HG03025 (cell line): ENCODE results near the gene SLC25A22.

Source experiments
- ATAC-seq: cut with Tn5 transposase; IDR thresholded peaks from one replicate; pipeline ENCODE4 v1.9.1; 2021; ENCODE audit warnings: mild to moderate bottlenecking, moderate library complexity; ENCODE audit not compliant: unreplicated experiment, low FRiP score

Gene SLC25A22

DNA sequence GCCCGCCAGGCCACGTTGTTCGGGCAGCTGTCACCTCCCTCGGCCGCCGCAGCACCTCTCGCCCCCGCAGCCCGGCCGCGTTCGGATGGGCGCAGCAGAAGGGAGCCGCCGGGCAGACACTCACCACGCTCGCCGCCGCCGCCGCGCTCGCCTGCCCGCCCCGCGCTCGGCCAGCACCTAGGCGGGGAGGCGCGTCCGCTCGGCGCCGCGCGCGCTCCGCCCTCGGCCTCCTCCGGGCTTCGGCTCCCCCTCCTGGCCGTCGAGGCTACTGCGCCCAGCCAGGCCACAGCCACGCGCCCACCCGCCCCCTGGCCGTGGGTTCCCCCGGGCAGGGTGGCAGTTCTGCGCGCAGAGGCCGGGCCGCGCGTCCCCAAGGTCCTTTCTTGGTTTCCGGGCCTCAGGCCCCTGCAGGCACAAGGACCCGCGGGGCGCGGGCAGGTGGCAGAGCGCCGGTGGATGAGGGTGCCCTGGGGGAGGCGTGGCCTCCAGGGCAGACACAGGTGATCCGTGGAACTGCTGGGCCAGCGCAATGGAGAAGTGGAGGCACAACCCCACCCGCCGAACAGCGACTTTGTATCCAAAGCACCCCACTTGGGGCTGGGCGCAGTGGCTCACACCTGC lies at the start of gene SLC25A22:
TSS of gene SLC25A22 (minus strand) at position 189 of the 621 bp plus-strand sequence. CDS start 3,275 bp downstream, outside the sequence.
- peak; percentile 40 for ATAC-seq

DNA sequence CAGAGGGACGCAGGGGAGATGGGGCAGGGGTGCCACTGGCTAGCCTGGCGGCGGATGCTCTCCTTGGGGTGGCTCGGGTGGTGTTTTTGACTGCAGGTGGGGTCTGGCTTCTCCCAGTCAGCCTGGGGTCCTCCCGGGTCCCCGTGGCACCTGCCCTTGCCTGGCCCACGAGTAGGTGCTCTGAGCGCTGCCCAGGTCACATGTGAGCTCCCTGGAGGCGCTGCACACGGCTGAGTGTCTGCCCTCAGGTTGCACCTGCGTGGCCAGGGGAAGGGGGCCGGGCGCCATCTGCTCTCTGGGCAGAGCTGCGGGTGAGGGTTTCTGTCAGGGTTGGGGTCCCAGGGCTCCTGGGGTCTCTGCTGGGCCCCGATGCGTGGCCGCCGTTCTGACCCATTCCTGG lies 49.8 kb upstream of the SLC25A22 start:
- no peak for ATAC-seq

GRCh38 chr11:846496-847098 lies 48.5 kb upstream of the SLC25A22 start:
- ATAC-seq = no peak

DNA sequence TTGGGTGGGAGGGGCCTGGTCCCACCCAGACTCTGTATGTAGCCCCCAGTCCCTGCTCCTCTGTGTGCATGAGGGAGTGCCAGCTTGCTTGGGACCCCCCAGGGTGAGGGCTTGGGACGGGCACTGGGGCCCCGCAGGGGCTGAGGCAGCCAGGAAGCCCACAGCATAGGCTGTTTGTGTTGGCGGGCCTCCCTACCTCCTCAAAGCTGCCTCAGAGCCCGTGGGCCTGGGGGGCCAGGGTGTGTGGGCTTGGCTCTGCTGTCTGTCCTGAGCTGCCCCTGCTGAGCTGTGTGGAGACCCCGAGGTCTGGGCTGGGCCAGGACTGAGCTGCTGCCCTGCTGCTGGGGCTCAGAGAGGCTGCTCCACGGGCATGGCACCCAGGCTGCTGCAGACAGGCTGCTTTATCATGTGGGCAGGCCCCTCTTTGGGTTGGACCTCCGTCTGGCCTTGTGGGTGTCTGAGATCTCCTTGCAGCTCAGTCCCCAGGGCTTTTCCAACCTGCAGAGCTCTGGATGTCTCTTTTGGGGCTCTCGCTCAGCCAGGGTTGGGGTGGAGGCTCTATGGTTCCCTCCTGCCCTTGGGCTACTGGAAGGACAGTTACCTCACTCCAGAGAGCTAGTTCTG lies 47.9 kb upstream of the SLC25A22 start:
- no peak for ATAC-seq

- no peak for ATAC-seq
Observed at GRCh38 chr11:844693-845644, 46.9 kb upstream of the SLC25A22 start.

GRCh38 chr11:843818-844692 lies 46.0 kb upstream of the SLC25A22 start:
- ATAC-seq = no peak

DNA sequence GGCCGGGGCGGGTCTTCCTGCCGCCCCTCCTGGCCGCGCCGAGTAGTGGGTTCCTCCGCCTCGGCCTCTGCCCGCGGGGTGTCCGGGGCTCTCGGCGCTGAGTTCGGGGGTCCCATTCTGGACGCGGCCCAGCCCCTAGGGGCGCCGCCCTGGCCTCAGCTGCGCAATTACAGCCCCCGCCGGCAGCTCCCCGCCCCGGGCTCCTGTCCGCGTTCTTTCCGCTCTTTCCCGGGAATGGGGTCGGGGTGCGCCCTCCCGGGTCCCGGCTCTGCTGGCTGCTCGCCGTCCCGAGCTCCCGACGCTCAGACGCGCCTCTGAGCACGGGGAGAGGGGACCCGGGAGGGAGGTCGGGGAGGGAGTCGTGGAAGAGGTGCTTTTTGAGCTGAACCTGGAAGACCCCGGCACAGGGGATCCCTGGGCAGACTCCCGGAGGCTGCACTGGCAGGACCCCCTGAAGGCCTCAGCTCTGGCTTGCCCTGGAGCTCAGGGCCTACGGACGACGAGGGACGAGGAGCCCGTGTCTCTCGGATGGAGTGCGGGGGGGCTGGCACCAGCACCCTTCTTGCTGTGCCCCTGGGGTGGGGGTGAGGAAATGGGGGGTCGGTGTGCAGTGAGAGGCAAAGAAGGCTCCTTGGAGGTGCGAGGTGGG lies 45.1 kb upstream of the SLC25A22 start:
- ATAC-seq = peak; percentile 2

- peak; percentile 52 for ATAC-seq
Observed at GRCh38 chr11:842370-843002, 44.4 kb upstream of the SLC25A22 start, which contains the start of the genes POLR2L and TSPAN4. TSS of gene POLR2L (minus strand) at chr11:842529. CDS start at chr11:842508, 21 bp downstream. TSS of gene TSPAN4 (plus strand) at chr11:842852. CDS start at chr11:850305, 7,453 bp downstream.

GRCh38 chr11:841981-842369 lies 43.9 kb upstream of the SLC25A22 start:
- peak; percentile 21 for ATAC-seq

DNA sequence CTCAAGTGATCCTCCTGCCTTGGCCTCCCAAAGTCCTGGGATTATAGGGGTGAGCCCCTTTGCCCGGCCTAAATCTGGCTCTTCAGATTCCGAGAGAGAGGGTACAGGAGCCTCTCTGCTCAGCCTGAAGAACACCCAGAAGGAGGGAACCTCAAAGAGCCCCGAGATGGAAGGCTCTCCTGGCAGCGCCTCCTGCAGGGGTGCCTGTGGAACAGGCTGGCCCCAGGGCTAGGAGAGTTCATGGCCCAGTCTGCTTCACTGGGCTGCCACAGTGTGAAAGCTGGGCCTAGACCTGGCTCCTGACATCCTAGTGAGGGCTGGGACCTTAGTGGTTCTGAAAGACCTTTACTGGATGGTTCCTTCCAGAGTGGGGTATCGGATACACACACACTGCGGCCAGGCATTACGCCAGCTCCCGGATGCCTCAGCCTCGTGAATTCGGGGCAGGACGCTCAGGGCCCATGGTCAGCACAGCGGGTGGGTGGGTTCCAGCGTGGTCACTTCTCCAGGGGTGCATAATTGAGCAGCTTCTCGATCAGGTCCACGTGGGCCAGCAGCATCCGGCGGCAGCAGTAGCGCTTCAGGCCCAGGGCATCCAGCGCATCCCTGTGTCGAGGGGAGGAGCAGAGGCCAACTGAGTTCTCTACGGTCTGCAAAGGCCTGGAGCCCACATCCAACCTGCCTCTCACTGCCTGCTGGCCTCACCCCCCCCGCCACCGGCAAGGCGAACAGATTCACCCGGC lies 42.0 kb upstream of the SLC25A22 start:
- ATAC-seq = no peak

DNA sequence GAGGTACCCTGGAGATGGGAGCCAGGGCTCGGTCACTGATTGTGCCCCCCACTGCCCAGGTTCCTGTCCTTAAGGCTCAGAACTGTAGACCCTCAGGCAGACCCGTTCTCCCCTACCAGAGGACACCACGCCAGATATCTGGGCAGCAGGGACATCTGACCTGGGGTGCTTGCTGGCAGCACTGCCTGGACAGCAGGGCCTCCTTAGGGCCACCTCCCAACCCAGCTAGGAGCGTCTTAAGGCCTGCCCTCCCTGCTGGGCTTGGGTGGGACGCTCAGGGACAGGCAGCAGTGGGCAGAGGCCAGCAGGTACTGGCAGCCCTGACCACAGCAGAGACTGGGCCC lies 41.2 kb upstream of the SLC25A22 start:
- no peak for ATAC-seq

DNA sequence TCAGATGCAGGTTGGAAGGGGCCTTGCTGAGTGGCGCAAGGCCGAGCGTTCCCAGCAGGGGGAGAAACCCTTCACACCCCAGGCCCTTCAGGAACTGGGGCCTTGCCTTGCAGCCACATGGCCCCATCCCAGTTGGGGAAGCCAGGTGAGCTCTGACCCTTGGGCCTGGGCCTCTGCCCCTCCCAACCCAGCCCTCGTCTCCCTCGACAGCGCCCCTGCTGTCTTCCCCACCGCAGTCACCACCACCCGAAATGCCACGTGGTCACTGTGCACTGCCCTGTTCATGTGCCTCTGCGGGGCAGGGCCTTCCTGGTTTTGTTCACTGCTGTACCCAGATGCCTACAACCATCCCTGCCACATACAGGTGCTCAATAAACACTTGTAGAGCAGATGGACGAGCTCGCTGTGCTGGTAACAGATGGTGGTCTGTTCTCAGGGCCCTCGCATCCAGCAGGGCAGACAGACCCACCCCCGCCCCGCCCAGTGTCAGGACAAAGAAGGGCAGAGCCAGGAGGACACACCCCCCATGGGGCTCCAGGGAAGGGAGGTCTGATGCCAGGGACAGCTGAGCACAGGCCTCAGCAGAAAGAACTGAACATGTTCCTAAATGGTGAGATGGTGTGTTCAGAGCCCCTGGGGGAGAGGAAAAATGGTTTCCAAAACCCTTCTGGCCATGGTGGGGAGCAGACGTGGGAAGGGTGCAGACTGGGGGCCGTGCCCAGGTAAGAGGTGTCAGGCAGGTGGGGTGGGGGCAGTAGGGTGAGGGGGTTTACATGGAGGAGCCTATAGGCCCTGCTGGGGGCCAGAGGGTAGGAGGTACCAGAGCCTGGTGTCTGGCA lies 40.6 kb upstream of the SLC25A22 start:
- ATAC-seq = no peak

- ATAC-seq = no peak
Observed at GRCh38 chr11:837990-838307, 39.9 kb upstream of the SLC25A22 start.

- no peak for ATAC-seq
Observed at GRCh38 chr11:837189-837989, 39.3 kb upstream of the SLC25A22 start.

DNA sequence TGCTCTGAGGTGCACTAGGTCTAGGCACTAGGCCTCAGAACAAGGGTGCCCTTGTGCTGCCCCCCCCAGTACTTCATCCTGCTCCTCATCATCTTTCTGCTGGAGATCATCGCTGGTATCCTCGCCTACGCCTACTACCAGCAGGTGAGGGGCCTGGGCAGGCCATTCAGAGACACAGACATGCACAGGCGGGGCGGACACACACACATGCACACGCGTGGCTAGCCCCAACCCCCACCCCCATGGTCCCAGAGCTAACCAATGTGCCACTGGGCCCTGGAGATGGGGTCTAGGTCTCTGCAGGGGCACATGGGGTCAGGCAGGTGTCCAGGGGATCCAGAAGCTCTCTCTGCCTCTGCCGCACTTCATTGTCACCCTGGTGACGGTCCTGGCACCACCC lies 38.6 kb upstream of the SLC25A22 start:
- no peak for ATAC-seq

GRCh38 chr11:836274-836673 lies 38.2 kb upstream of the SLC25A22 start:
- no peak for ATAC-seq
